SH-SY5Y (cell line): ENCODE measurements around the gene METAP2.

ENCODE experiments used
- GATA2 ChIP-seq: IDR thresholded peaks from 2 replicates; pipeline ENCODE4 v1.6.1; 2011; ENCODE audit warnings: mild to moderate bottlenecking, low read depth, low read length
- GATA3 ChIP-seq: IDR thresholded peaks from 2 replicates; pipeline ENCODE4 v1.6.1; 2011; ENCODE audit warnings: low read depth, mild to moderate bottlenecking, low read length, moderate library complexity

METAP2 gene

DNA sequence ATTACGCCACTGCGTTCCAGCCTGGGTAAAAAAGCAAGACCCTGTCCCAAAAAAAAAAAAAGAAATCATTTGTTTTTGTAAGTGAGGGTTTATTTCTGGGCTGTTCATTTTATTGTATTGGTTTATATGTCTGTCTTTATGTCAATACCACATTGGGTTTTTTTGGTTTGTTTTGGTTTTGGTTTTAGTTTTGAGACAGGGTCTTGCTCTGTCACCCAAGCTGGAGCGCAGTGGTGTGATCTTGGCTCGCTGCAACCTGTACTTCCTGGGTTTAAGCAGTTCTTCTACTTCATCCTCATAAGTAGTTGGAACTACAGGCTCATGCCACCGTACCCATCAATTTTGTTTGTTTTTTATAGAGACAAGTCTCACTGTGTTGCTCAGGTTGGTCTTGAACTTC is 25.0 kb downstream of the METAP2 start:
- no peak for TF ChIP-seq GATA3
- no peak for TF ChIP-seq GATA2

DNA sequence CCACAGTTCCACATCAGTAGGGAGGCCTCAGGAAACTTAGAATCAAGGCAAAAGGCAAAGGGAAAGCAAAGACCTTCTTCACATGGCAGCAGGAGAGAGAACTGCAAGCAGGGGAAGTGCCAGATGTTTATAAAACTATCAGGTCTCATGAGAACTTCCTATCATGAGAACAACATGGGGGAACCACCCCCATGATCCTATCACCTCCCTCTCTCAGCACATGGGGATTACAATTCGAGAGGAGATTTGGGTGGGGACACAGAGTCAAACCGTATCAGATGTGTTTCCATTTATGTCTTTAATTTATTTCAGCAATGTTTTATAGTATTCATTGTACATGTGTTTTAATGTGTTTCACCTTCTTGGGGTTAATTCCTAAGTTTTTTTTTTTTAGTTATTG is 25.8 kb downstream of the METAP2 start:
- TF ChIP-seq GATA2 (no peak), GATA3 (no peak)

DNA sequence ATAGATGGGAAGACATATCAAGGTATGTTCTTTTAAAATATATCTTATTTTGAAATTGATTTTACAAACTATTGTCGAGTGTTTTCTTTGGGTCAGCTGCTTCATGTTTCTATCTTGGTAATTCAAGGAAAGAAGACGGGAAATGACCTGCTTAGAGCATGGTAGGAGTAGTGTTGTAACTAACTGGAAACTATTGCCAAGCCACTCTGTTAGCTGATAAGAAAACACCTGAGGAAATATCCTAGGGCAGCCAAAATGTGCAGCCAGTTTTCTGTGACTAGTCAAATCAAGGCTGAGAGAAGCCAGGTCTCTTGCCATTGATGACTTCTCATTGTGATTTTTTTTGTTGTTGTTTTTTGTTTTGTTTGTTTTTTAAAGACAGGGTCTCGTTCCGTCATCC is 30.2 kb downstream of the METAP2 start:
- TF ChIP-seq GATA3 (no peak), GATA2 (no peak)

DNA sequence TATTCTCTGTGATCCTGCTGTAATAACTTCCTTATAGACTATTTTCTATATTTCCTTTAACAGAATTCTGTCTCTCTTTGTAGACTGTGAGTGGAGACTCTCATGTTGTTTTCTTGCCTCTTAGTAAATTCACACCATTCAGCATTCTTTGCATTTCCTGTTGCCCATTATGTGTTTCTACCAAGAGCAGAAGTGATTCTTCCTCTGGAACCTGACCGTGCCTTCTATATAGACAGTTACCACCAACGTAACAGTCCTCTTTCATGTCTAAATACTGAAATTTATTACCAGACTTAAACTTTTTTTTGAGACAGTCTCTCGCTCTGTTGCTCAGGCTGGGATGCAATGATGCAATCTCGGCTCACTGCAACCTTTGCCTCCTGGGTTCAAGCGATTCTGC is 31.1 kb downstream of the METAP2 start:
- TF ChIP-seq GATA2 = no peak
- no peak for TF ChIP-seq GATA3

DNA sequence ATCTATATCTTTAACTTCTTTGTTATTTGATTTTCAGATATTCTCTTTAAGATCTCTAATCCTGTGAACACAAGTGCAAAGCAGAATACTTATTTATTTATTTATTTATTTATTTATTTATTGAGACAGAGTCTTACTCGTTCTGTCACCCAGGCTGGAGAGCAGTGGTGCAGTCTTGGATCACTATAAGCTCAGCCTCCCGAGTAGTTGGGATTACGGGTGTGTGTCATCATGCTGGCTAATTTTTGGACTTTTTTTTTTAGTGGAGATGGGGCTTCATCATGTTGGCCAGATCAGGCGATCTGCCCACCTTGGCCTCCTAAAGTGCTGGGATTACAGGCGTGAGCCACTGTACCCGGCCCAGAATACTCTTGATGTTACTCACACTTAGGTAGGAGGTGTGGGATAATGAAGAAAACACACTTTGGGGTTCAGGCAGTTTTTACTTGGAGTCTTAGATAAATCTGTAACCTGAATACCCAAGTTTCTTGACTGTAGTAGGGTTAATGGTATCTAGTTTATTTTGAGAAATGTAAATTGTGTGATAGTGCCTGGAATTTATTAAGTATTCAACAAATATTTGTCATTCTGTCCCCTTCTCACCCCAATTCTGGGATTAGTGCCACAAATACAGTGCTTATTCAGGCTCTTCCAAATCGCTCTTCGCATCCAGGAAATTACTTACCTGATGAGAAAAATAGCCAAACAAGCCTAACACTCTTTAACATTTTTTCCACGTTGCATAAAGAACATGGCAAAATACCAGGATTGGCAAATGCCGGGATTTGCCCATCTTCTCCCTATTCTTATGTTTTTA is 33.0 kb downstream of the METAP2 start:
- TF ChIP-seq GATA3 (no peak), GATA2 (no peak)

DNA sequence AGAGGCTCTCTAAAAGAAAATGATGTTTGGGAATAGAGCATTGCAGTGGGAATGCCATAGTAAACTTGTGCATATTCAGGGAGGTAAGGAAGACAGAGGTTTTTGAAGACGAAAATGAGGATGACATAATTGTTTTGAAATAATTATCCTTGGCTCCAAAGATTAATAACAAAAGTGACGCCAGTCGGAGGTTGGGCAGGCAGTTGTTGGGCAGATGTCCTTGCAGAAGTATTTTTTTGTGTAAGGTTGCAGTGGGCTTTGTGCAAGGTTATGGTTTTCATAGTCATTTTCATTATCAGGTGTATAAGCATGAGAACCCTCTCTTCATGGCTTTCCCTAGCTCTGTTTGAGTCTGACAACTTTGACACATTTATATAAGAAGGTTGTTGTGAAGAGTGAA is 35.3 kb downstream of the METAP2 start:
- no peak for TF ChIP-seq GATA3
- no peak for TF ChIP-seq GATA2

DNA sequence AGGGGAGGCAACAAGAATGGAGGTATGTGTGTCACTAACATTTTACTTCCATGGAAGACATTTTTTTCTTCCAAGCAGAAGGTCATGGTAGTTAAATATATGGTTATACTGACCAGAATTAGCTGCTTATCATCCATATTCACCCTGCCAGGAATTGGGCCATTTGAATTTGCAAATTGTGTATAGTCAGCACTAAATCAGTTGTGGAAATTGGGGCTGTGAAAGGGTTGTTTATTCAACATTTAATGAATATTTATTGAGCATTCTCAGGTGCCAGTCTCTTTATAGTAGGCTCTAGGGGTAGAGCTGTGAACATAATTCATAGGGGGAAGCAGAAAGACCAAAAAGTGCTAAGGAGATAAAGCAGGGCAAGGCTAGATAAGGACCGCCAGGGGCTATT is 38.0 kb downstream of the METAP2 start:
- TF ChIP-seq GATA2 (no peak), GATA3 (no peak)

DNA sequence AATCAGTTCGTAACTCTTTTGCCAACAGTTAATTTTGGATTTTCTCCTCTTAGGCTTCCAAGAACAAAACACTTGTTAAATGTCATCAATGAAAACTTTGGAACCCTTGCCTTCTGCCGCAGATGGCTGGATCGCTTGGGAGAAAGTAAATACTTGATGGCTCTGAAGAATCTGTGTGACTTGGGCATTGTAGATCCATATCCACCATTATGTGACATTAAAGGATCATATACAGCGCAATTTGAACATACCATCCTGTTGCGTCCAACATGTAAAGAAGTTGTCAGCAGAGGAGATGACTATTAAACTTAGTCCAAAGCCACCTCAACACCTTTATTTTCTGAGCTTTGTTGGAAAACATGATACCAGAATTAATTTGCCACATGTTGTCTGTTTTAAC is 39.6 kb downstream of the METAP2 start:
- TF ChIP-seq GATA2 (no peak), GATA3 (no peak)

DNA sequence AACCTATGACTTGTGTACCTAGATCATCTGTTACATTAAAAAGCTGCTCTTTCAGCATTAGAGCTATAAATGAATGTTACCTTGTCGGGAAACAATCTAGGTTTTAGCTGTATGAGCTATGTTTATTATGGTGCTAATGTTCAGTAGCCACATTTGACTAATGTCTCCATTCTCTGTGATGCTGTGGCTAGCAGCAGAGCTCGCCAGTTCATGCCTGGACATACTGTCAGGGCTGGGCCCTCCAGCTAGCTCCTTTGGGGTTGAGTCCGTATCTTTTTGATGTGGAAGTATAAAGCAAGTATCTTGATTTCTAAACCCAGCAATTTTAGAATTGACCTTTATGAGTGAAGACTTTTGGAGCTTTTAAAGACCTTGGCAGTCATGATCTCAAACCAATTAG is 41.2 kb downstream of the METAP2 start:
- TF ChIP-seq GATA2 (no peak), GATA3 (no peak)

DNA sequence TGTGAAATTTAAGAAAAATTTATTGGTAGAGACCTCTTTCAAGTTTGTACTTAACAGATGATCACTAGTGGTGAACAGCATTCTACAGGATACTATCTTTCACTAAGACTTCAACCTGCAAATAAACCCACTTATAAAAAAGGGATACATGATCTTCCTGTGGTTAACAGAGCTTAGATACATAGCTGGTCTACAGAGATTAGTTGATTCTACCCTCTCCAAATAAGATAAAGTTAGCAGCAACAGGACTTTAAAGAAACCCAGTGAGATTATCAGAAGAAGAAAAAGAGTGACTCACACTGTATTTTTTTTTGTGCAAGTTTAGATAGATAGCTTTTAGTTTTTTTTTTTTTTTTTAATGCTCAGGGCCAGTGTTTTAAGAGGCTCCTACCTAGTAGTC is 42.8 kb downstream of the METAP2 start:
- no peak for TF ChIP-seq GATA2
- TF ChIP-seq GATA3 = no peak

DNA sequence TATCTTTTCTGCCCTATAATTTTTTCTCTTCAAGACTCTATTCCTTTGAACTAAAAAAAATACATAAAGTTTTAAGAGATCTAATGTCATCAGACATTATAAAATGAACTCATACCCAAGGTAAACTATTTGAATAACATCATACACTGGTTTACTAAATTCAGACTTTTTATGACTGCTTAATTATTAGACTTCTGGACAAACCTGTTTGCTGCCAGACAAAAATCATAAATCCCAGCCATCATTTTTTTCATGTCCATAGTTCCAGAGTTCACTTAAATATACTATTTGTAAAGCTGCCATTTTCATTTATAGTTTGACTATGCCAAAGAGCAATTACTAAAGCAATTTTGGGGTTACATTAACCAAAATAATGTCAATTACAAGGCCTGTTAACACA is 43.3 kb downstream of the METAP2 start:
- TF ChIP-seq GATA2 = no peak
- TF ChIP-seq GATA3 = no peak

DNA sequence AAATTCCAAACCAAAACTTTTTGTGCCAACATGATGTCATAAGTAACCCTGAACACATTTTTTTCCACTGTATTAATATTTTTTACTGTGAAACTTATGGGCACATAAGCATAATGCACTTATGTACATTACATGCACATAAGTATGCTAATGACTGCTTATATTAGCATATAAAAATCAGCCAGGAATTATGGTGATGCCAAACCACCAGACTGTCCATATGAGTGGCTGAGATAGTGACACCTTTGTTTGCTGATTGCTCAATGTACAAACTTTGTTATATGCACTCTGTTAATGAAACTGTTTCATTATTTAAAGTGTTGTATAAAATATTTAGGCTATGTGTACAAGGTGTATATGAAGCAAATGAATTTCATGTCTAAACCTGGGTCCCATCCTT is 45.0 kb downstream of the METAP2 start:
- TF ChIP-seq GATA2 (no peak), GATA3 (no peak)

DNA sequence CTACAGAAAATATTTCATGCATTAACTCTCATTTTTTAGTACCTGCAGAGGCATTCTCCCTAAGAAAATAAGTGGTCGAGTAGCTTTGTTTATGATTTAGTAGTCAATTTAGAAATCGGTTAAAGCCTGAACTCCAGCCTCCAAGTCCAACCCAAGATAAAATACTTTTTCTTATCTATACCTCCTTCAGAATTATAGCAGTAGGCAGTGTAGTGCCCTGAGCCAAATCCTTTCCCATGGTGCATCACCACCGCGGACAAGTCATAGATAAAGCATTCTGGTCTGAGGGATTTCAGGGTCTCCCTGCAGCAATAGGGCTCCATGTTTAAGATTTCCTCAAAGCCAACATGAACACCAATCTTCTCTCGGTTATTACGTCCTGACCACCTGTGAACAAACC is 46.9 kb downstream of the METAP2 start:
- TF ChIP-seq GATA2 = no peak
- TF ChIP-seq GATA3 = no peak

DNA sequence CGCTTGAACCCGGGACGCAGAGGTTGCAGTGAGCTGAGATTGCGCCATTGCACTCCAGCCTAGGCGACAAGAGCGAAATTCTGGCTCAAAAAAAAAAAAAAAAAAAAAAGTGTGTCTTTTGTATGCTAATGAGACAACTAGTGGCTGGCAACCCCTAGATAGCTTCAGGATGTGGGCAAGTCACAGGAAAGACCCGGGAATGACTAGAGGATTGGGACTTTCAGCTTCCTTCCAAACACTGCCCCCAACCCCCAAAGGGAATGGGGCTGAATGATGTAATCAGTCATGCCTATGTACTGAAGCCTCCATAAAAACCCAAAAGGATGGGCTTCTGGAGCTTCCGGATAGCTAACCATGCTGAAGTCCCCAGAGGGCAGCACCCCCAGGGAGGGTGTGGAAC is 48.7 kb downstream of the METAP2 start:
- TF ChIP-seq GATA3 = no peak
- no peak for TF ChIP-seq GATA2

DNA sequence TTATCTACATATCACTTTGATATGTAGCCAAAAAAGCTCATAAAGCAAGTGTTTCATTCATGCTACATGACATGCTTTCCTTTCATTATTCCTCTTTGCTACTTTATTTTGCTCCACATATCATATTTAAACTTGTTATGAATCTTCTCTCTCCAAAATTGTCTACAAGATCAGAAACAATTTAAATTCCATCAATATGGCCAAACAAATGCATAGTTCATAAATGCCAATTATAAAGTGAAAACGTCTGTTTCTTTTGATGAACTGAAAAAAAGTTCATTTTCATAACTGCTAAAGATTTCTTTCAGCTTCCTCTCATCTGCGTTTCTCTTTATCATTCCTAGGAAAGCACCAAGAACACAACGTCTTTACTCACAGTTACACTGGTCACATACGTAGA is 54.5 kb downstream of the METAP2 start:
- TF ChIP-seq GATA2 (no peak), GATA3 (no peak)

DNA sequence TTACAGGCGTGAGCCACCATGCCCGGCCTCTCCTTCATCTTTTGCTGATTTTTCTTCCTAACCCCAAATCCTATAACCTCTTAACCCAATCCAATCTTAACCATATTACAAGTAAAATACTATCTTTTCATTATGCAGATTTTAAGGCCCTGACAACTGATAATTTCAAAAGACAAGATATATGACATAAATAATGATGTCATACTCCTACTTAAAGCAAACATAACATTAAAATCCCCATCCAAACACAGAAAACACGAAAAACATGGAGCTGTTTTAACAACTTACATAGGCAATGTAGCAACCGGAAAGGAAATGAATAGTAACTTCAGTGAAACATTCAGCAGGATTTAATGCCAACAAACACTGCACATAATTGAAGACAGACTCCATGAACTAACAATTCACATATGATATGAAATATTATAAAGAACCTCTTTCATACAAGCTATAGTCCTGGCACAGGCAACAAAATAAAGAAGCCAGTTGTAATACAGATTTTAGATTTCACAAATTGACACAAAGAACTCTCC is 55.8 kb downstream of the METAP2 start:
- TF ChIP-seq GATA3 = no peak
- no peak for TF ChIP-seq GATA2

DNA sequence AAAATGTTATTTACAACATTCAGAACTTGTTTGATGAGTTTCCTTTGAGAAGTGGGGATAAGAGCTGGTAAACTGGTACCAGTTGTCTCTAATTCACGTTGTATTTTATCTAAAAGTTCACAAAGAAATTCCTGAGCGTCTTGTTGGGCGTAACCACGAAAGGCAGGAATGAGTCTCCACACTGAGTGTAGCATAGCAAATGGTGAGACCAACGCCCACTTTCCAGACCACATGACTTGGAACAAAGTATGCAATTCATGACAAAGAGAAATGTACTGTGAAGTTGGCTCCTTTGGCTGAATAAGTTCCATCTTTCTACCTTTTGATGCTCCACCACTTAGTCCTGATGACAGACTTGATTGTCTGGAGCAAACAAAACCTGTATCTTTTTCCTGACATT is 58.9 kb downstream of the METAP2 start:
- TF ChIP-seq GATA3 (no peak), GATA2 (no peak)
